Liver (tissue), 9 donors: Measurements from ENCODE around the gene KRT16. TPM values are rescaled to one million over a fixed set of nuclear protein-coding genes. Genes with fewer than 3 reads are reported as not detected.
"Not testable (repeated sequence)": the region's sequence is repeated elsewhere in the genome, so short reads cannot be mapped to it uniquely, and the experiment has no call there.

Source experiments
- DNase-seq: peaks from one replicate; pipeline ENCODE4 v3.0.0-alpha.2; 2017; ENCODE audit warnings: low spot score
- H3K27ac ChIP-seq, 2 donors: one replicate each; pipeline ENCODE4 v1.7.0; 2013; ENCODE audit warnings: inconsistent platforms in 2 of 2, low read length in 2 of 2, control low read depth in 1 of 2, low read depth in 1 of 2, mild to moderate bottlenecking in 1 of 2
- H3K27me3 ChIP-seq, 4 donors: one replicate each; pipeline versions ENCODE4 v1.6.1 to v1.7.0; 2013; ENCODE audit warnings: low read length in 3 of 4, inconsistent platforms in 1 of 4, mild to moderate bottlenecking in 1 of 4, moderate library complexity in 1 of 4; ENCODE audit not compliant: control insufficient read depth in 4 of 4, insufficient read depth in 4 of 4
- H3K36me3 ChIP-seq, 4 donors: one replicate each; pipeline versions ENCODE4 v1.6.1 to v1.7.0; 2013; ENCODE audit warnings: low read length in 3 of 4, mild to moderate bottlenecking in 3 of 4, low read depth in 1 of 4, moderate library complexity in 1 of 4; ENCODE audit not compliant: control insufficient read depth in 4 of 4, insufficient read depth in 3 of 4
- H3K4me1 ChIP-seq, 4 donors: one replicate each; pipeline versions ENCODE4 v1.6.1 to v1.7.0; 2013; ENCODE audit warnings: low read length in 3 of 4, mild to moderate bottlenecking in 3 of 4, moderate library complexity in 1 of 4; ENCODE audit not compliant: control insufficient read depth in 4 of 4, insufficient read depth in 4 of 4
- H3K4me3 ChIP-seq, 3 donors: one replicate each; pipeline versions ENCODE4 v1.6.1 to v1.7.0; 2013; ENCODE audit warnings: low read length in 3 of 3, control low read depth in 1 of 3, low read depth in 1 of 3, mild to moderate bottlenecking in 1 of 3
- H3K9ac ChIP-seq, 2 donors: one replicate each; pipeline ENCODE4 v1.7.0; 2013; ENCODE audit warnings: low read length in 2 of 2, mild to moderate bottlenecking in 2 of 2, moderate library complexity in 2 of 2, control low read depth in 1 of 2, low read depth in 1 of 2
- H3K9me3 ChIP-seq, 4 donors: one replicate each; pipeline versions ENCODE4 v1.6.1 to v1.7.0; 2013; ENCODE audit warnings: low read length in 3 of 4; ENCODE audit not compliant: control insufficient read depth in 4 of 4
- EGR1 ChIP-seq, 2 donors: IDR thresholded peaks; 2 replicates each; pipeline ENCODE4 v1.6.1; 2016 to 2018; ENCODE audit warnings: antibody characterized with exemption in 2 of 2, low read depth in 2 of 2
- FOXA1 ChIP-seq: IDR thresholded peaks from 2 replicates; pipeline ENCODE4 v1.6.1; 2016; ENCODE audit warnings: antibody characterized with exemption
- FOXA2 ChIP-seq: IDR thresholded peaks from 2 replicates; pipeline ENCODE4 v1.6.1; 2016; ENCODE audit warnings: antibody characterized with exemption
- GABPA ChIP-seq, 2 donors: IDR thresholded peaks in 1 of 2; conservative IDR thresholded peaks in 1 of 2; 2 replicates each; pipeline ENCODE4 v1.6.1; 2016; ENCODE audit warnings: antibody characterized with exemption in 2 of 2, mild to moderate bottlenecking in 1 of 2, moderate library complexity in 1 of 2
- HNF4A ChIP-seq, 2 donors: conservative IDR thresholded peaks; 2 replicates each; pipeline ENCODE4 v1.6.1; 2016; ENCODE audit warnings: antibody characterized with exemption in 2 of 2, mild to moderate bottlenecking in 2 of 2
- HNF4G ChIP-seq: IDR thresholded peaks from 2 replicates; pipeline ENCODE4 v1.6.1; 2016; ENCODE audit warnings: antibody characterized with exemption
- JUND ChIP-seq, 2 donors: IDR thresholded peaks; 2 replicates each; pipeline ENCODE4 v1.6.1; 2016; ENCODE audit warnings: antibody characterized with exemption in 2 of 2
- MAX ChIP-seq: IDR thresholded peaks from 2 replicates; pipeline ENCODE4 v1.6.1; 2016; ENCODE audit warnings: antibody characterized with exemption
- NR2F2 ChIP-seq: IDR thresholded peaks from 2 replicates; pipeline ENCODE4 v1.6.1; 2016; ENCODE audit warnings: antibody characterized with exemption
- RAD21 ChIP-seq, 2 donors: IDR thresholded peaks; 2 replicates each; pipeline ENCODE4 v1.6.1; 2016; ENCODE audit warnings: antibody characterized with exemption in 2 of 2, mild to moderate bottlenecking in 2 of 2
- RXRA ChIP-seq, 2 donors: IDR thresholded peaks; 2 replicates each; pipeline ENCODE4 v1.6.1; 2017 to 2018; ENCODE audit warnings: antibody characterized with exemption in 2 of 2, mild to moderate bottlenecking in 1 of 2
- SP1 ChIP-seq: IDR thresholded peaks from 2 replicates; pipeline ENCODE4 v1.6.1; 2018; ENCODE audit warnings: antibody characterized with exemption, mild to moderate bottlenecking
- TAF1 ChIP-seq: conservative IDR thresholded peaks from 2 replicates; pipeline ENCODE4 v1.6.1; 2016; ENCODE audit warnings: antibody characterized with exemption, mild to moderate bottlenecking
- YY1 ChIP-seq: IDR thresholded peaks from 2 replicates; pipeline ENCODE4 v1.6.1; 2016; ENCODE audit warnings: antibody characterized with exemption, mild to moderate bottlenecking
- ZBTB33 ChIP-seq: IDR thresholded peaks from 2 replicates; pipeline ENCODE4 v1.6.1; 2016; ENCODE audit warnings: antibody characterized with exemption
- WGBS: extraction: QIAGEN DNeasy Blood & Tissue Kit; methylation state at CpG from one replicate; pipeline ENCODE4 v1.1.7; 2013; 5-methylcytosine and 5-hydroxymethylcytosine counted together
- polyA plus RNA-seq, 2 donors: library from polyadenylated mRNA; stranded (reverse) in 1 of 2; unstranded in 1 of 2; fragments of 200-250 nt in 1 of 2; fragments of >200 nt in 1 of 2; fragmentation: Nextera tagmentation in 1 of 2; extraction: Ambion mirVana in 1 of 2; gene quantifications; one replicate each; pipeline versions ENCODE4 v1.2.1 to v1.2.3, GENCODE V29; 2013 to 2015
- total RNA-seq, 2 donors: library from RNA; depleted of rRNA; stranded (reverse); fragments of >200 nt; gene quantifications; one replicate each; pipeline ENCODE4 v1.2.3, GENCODE V29; 2014
- TF ChIP-seq, protein P1 (sequence below): IDR thresholded peaks from 2 replicates; pipeline ENCODE4 v1.6.1; 2016; ENCODE audit warnings: antibody characterized with exemption, mild to moderate bottlenecking
- TF ChIP-seq, protein P2 (sequence below): IDR thresholded peaks from 2 replicates; pipeline ENCODE4 v1.6.1; 2016; ENCODE audit warnings: antibody characterized with exemption
- TF ChIP-seq, protein P3 (sequence below): fragments of 150-350 bp; IDR thresholded peaks from 2 replicates; pipeline ENCODE4 v1.5.1; 2017; ENCODE audit warnings: improper control_type of control experiment, low read depth, low read length; ENCODE audit not compliant: missing input control
- donor health status: healthy.
- donor health status: healthy.
- donor health status: healthy.
- donor health status: healthy.
- donor health status: healthy.

The KRT16 gene
- total and polyA plus RNA-seq, 4 donors = not detected

DNA sequence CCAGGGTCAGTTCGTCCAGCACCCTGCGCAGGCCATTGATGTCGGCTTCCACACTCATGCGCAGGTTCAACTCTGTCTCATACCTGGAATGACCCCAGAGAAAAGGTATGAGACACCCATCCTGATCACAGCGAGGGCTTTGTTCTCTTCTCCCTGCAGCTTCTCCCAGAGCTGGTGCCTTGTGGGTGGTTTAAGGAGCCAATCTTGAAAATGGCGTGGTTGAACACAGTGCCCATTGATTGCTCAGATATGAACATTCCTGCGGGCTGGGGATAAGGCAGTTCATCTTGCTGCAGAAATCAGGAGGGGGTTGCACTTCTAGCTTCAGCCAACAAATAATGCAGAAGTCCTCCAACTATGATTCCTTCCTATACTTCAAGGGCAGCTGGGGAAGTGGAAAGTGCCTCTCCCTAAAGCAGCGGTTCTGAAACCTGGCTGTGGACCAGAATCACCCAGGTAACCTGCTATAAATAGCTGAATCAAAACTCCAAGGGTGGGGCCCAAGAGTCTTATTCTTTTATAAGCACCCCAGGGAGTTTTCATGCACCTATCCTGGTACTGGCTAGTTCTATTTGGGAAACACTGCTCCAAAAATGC, 28.1 kb downstream of the KRT16 start:
- H3K27me3 ChIP-seq, H3K27ac ChIP-seq, H3K9ac ChIP-seq, H3K36me3 ChIP-seq, H3K9me3 ChIP-seq, DNase-seq, H3K4me3 ChIP-seq, H3K4me1 ChIP-seq: not testable (repeated sequence)
- WGBS = 90% methylated on average over 8 of the region's 8 CpGs

GRCh38 chr17:41583137-41584127, 29.1 kb downstream of the KRT16 start:
- H3K27ac ChIP-seq = no peak overlapping the region
- no peak for DNase-seq
- H3K9ac ChIP-seq = no peak overlapping the region
- WGBS = 81% methylated on average over 33 of the region's 33 CpGs
- H3K9me3 ChIP-seq = no peaks in the 10 kb centered on the region
- no peaks in the 10 kb centered on the region for H3K4me1 ChIP-seq
- peaks cover 0 to 3% (median 0%) of the 10 kb centered on the region in 4 donors for H3K27me3 ChIP-seq
- TF ChIP-seq TAF1 = no peak
- TF ChIP-seq JUND (IDR thresholded peaks at IDR 0.05) = no peak
- TF ChIP-seq SP1 = no peak
- no peak for TF ChIP-seq NR2F2
- TF ChIP-seq EGR1 (IDR thresholded peaks at IDR 0.05; ENCODE audit: low read depth in 2 of 2) = no peak
- TF ChIP-seq FOXA2 = no peak
- TF ChIP-seq ZBTB33 = no peak
- TF ChIP-seq GABPA (IDR thresholded peaks at IDR 0.05 in 1 of 2, conservative IDR thresholded peaks at IDR 0.05 in 1 of 2) = no peak
- TF ChIP-seq, protein P1, sequence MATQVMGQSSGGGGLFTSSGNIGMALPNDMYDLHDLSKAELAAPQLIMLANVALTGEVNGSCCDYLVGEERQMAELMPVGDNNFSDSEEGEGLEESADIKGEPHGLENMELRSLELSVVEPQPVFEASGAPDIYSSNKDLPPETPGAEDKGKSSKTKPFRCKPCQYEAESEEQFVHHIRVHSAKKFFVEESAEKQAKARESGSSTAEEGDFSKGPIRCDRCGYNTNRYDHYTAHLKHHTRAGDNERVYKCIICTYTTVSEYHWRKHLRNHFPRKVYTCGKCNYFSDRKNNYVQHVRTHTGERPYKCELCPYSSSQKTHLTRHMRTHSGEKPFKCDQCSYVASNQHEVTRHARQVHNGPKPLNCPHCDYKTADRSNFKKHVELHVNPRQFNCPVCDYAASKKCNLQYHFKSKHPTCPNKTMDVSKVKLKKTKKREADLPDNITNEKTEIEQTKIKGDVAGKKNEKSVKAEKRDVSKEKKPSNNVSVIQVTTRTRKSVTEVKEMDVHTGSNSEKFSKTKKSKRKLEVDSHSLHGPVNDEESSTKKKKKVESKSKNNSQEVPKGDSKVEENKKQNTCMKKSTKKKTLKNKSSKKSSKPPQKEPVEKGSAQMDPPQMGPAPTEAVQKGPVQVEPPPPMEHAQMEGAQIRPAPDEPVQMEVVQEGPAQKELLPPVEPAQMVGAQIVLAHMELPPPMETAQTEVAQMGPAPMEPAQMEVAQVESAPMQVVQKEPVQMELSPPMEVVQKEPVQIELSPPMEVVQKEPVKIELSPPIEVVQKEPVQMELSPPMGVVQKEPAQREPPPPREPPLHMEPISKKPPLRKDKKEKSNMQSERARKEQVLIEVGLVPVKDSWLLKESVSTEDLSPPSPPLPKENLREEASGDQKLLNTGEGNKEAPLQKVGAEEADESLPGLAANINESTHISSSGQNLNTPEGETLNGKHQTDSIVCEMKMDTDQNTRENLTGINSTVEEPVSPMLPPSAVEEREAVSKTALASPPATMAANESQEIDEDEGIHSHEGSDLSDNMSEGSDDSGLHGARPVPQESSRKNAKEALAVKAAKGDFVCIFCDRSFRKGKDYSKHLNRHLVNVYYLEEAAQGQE = no peak
- no peak for TF ChIP-seq FOXA1
- no peak for TF ChIP-seq HNF4G
- no peak for TF ChIP-seq RAD21 (IDR thresholded peaks at IDR 0.05)
- TF ChIP-seq, protein P2, sequence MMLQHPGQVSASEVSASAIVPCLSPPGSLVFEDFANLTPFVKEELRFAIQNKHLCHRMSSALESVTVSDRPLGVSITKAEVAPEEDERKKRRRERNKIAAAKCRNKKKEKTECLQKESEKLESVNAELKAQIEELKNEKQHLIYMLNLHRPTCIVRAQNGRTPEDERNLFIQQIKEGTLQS = no peak
- TF ChIP-seq YY1 = no peak
- TF ChIP-seq MAX = no peak
- TF ChIP-seq RXRA (IDR thresholded peaks at IDR 0.05) = no peak
- no peak for TF ChIP-seq HNF4A (conservative IDR thresholded peaks at IDR 0.05)
- TF ChIP-seq, protein P3, sequence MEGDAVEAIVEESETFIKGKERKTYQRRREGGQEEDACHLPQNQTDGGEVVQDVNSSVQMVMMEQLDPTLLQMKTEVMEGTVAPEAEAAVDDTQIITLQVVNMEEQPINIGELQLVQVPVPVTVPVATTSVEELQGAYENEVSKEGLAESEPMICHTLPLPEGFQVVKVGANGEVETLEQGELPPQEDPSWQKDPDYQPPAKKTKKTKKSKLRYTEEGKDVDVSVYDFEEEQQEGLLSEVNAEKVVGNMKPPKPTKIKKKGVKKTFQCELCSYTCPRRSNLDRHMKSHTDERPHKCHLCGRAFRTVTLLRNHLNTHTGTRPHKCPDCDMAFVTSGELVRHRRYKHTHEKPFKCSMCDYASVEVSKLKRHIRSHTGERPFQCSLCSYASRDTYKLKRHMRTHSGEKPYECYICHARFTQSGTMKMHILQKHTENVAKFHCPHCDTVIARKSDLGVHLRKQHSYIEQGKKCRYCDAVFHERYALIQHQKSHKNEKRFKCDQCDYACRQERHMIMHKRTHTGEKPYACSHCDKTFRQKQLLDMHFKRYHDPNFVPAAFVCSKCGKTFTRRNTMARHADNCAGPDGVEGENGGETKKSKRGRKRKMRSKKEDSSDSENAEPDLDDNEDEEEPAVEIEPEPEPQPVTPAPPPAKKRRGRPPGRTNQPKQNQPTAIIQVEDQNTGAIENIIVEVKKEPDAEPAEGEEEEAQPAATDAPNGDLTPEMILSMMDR = no peak
- H3K36me3 ChIP-seq = no peaks in the 10 kb centered on the region
- H3K4me3 ChIP-seq = no peak overlapping the region

DNA sequence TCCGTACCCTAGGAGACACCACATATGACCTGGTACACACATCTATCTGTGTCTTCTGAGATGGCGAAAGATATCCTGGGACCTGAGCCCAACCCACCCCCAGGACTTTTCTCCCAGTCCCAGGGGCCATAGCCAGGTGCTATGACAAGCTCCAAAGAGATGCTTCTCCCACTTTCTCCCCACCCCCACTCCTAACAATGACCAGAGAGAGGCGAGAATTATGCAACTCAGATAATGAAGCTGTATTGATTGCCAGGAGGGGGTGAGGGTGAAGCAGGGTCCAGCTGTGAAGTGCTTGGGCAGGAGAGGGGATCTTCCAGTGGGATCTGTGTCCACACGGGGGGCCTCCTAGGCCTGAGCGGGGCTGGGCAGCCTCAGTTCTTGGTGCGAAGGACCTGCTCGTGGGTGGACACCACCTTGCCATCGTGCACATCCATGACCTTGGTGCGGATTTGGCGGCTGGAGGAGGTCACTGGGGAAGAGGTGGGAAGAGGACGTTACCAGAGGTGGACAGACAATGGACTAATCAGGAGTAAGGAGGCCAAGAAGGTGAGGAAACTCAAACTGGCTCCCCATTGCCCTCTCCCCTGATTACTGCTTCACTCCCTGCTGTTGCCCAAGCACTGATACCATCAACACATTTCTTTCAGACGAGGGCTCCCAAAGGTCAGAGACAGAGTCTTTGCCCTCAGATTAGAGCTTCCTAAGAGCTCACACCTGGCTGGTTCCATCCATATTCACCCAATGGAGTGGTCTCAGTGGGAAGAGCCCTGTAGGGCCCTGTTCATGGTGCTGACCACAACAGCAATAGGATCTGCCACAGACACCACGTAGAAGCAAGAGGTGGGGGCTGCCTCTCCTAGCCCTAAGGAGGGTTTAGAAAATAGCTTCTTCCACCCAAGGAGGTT, 30.3 kb downstream of the KRT16 start:
- not testable (repeated sequence) for H3K36me3 ChIP-seq, H3K4me3 ChIP-seq, H3K27me3 ChIP-seq, DNase-seq, H3K4me1 ChIP-seq, H3K9me3 ChIP-seq, H3K9ac ChIP-seq, H3K27ac ChIP-seq
- WGBS = 73% methylated on average over 13 of the region's 13 CpGs
